K562 (cell line): ENCODE measurements around the gene VCAN. TPM values are rescaled to one million over a fixed set of nuclear protein-coding genes. Genes with fewer than 3 reads are reported as not detected.

Experiments used
- ARID4B ChIP-seq: sonication (generic); formaldehyde crosslinking; IDR thresholded peaks from 2 replicates; pipeline ENCODE4 v1.8.0; 2022; ENCODE audit warnings: mild to moderate bottlenecking, missing genetic modification reagents
- ATF3 ChIP-seq, 2 experiments: fragments of 450-650 bp in 1 of 2; sonication (generic) in 1 of 2; formaldehyde crosslinking in 1 of 2; IDR thresholded peaks in 1 of 2; conservative IDR thresholded peaks in 1 of 2; 2 replicates each; pipeline versions ENCODE4 v1.6.1 to v1.8.1; 2016 to 2023; ENCODE audit warnings: mild to moderate bottlenecking in 2 of 2, moderate library complexity in 2 of 2, inconsistent platforms in 1 of 2, missing genetic modification reagents in 1 of 2
- CBX2 ChIP-seq: fragments of 200-600 bp; sonication (generic); IDR thresholded peaks from one replicate; pipeline ENCODE4 v1.6.1; 2012; ENCODE audit warnings: mild to moderate bottlenecking, low read length, inconsistent platforms; ENCODE audit not compliant: insufficient read depth, poor library complexity, severe bottlenecking
- E2F8 ChIP-seq: fragments of 450-650 bp; IDR thresholded peaks from 2 replicates; pipeline ENCODE4 v1.7.1; 2018; ENCODE audit warnings: mild to moderate bottlenecking, low read depth; ENCODE audit not compliant: partially characterized antibody
- HDAC3 ChIP-seq: fragments of 450-650 bp; IDR thresholded peaks from 2 replicates; pipeline ENCODE4 v1.6.1; 2018; ENCODE audit warnings: borderline replicate concordance, mild to moderate bottlenecking, moderate library complexity; ENCODE audit not compliant: partially characterized antibody
- MAFG ChIP-seq: fragments of 450-650 bp; conservative IDR thresholded peaks from 2 replicates; pipeline ENCODE4 v1.6.1; 2016; ENCODE audit warnings: missing genetic modification characterization, missing compliant biosample characterization
- NR0B1 ChIP-seq: fragments of 450-650 bp; IDR thresholded peaks from one replicate; pipeline ENCODE4 v1.6.1; 2018; ENCODE audit warnings: mild to moderate bottlenecking, moderate library complexity; ENCODE audit not compliant: partially characterized antibody
- SMARCB1 ChIP-seq: IDR thresholded peaks from 2 replicates; pipeline ENCODE4 v1.6.1; 2011; ENCODE audit warnings: improper control_type of control experiment, low read depth; ENCODE audit not compliant: insufficient read length
- SRSF9 ChIP-seq: fragments of 200-400 bp; formaldehyde crosslinking; IDR thresholded peaks from 2 replicates; pipeline ENCODE4 v1.6.1; 2017; ENCODE audit warnings: low read depth, low read length, borderline replicate concordance
- TRIM24 ChIP-seq, 2 experiments: fragments of 450-650 bp; IDR thresholded peaks; 2 replicates each; pipeline ENCODE4 v1.6.1; 2016
- ZKSCAN8 ChIP-seq: fragments of 200-800 bp; sonication (Bioruptor generic); IDR thresholded peaks from 2 replicates; pipeline ENCODE4 v1.6.1; 2016; ENCODE audit warnings: missing genetic modification characterization, missing compliant biosample characterization
- ZNF431 ChIP-seq: sonication (generic); formaldehyde crosslinking; IDR thresholded peaks from 2 replicates; pipeline ENCODE4 v1.8.0; 2022; ENCODE audit warnings: mild to moderate bottlenecking, missing genetic modification reagents
- ZSCAN32 ChIP-seq: fragments of 450-650 bp; formaldehyde crosslinking; IDR thresholded peaks from 2 replicates; pipeline ENCODE4 v1.4.0; 2020; ENCODE audit warnings: mild to moderate bottlenecking, moderate library complexity
- polyA plus RNA-seq, 8 experiments: library from polyadenylated mRNA; depleted of rRNA in 4 of 8; stranded (reverse) in 5 of 8; unstranded in 3 of 8; fragments of >200 nt; fragmentation: Nextera tagmentation in 2 of 8; fragmentation: Illumina TruSeq in 1 of 8; extraction: Ambion mirVana in 2 of 8; extraction: Trizol in 1 of 8; gene quantifications; 2 replicates each; pipeline versions ENCODE4 v1.2.1 to v1.2.3, GENCODE V29; 2011 to 2014; ENCODE audit warnings: inconsistent platforms in 1 of 8, missing spikeins in 1 of 8
- total RNA-seq, 7 experiments: library from RNA; depleted of rRNA in 6 of 7; stranded (reverse); fragments of >200 nt in 6 of 7; fragmentation: Illumina TruSeq in 2 of 7; extraction: Trizol in 2 of 7; gene quantifications; 2 replicates each; pipeline versions ENCODE4 v1.2.1 to v1.2.3, GENCODE V29; 2011 to 2021; ENCODE audit warnings: low replicate concordance in 1 of 7
- TF ChIP-seq, protein P1 (sequence below): fragments of 450-650 bp; formaldehyde crosslinking; IDR thresholded peaks from 2 replicates; pipeline ENCODE4 v1.4.0; 2020; ENCODE audit warnings: mild to moderate bottlenecking, mixed read lengths

VCAN gene
- total and polyA plus RNA-seq, 9 of the 15 experiments (the other 6 are each of a cell fraction or from before 2014, with no cell fraction given): 0.01 to 0.33 (median 0.05) TPM

- no peak for TF ChIP-seq ARID4B (CRISPR knock-in tag)
- peak; percentile 24; the same call in 1 of the 2 replicates for TF ChIP-seq ATF3 (IDR thresholded peaks at IDR 0.05)
- TF ChIP-seq ATF3 (CRISPR knock-in tag; conservative IDR thresholded peaks at IDR 0.05): no peak
- TF ChIP-seq, protein P1, sequence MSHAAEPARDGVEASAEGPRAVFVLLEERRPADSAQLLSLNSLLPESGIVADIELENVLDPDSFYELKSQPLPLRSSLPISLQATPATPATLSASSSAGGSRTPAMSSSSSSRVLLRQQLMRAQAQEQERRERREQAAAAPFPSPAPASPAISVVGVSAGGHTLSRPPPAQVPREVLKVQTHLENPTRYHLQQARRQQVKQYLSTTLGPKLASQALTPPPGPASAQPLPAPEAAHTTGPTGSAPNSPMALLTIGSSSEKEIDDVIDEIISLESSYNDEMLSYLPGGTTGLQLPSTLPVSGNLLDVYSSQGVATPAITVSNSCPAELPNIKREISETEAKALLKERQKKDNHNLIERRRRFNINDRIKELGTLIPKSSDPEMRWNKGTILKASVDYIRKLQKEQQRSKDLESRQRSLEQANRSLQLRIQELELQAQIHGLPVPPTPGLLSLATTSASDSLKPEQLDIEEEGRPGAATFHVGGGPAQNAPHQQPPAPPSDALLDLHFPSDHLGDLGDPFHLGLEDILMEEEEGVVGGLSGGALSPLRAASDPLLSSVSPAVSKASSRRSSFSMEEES (CRISPR knock-in tag): no peak
- 0 out of 2 replicates have a peak, but pooled peaks have one; percentile 36 for TF ChIP-seq ZKSCAN8
- TF ChIP-seq SMARCB1: no peak
- no peak for TF ChIP-seq NR0B1
- no peak for TF ChIP-seq HDAC3
- TF ChIP-seq CBX2: no peak
- TF ChIP-seq TRIM24 (IDR thresholded peaks at IDR 0.05): peak in 1 of 2 experiments; percentile 28; a peak in 2 of 4 replicates
- no peak for TF ChIP-seq SRSF9
- no peak for TF ChIP-seq ZNF431 (CRISPR knock-in tag)
- no peak for TF ChIP-seq E2F8
- TF ChIP-seq MAFG: no peak
- TF ChIP-seq ZSCAN32 (CRISPR knock-in tag): no peak
Observed at GRCh38 chr5:83527722-83528438, 56.3 kb downstream of the VCAN start (continued).
